Measurements from ENCODE around the gene ACAT2. TPM values are rescaled to one million over a fixed set of nuclear protein-coding genes. Genes with fewer than 3 reads are reported as not detected.
"Not testable (repeated sequence)": the region's sequence is repeated elsewhere in the genome, so short reads cannot be mapped to it uniquely, and the experiment has no call there.

The ACAT2 gene
- polyA plus RNA-seq, 10 donors = 13.1 to 32.0 (median 19.0) TPM

GRCh38 chr6:159728531-159728964, 33.3 kb upstream of the ACAT2 start:
- peak in 2 of 3 donors; percentile 8 to 38 for DNase-seq

- DNase-seq = peak in 2 of 3 donors; percentile 4 to 29
Observed at GRCh38 chr6:159729598-159730331, 32.1 kb upstream of the ACAT2 start.

DNA sequence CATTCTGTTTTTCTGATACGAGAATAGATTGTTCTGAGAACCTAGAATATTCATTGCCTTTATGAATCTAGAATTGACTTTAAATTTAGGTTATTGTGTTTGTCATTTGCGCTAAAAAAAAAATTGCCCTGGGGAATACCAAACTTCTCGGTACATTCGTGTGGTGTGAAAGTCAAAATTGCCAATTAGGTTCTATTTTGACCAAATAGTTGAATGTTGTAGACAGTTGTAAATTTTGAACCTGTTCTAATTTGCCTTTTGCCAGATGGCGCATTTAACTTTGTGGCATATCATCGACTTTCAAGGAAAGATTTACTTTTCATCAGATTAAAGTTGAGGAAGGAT, 31.5 kb upstream of the ACAT2 start:
- DNase-seq = no peak

DNA sequence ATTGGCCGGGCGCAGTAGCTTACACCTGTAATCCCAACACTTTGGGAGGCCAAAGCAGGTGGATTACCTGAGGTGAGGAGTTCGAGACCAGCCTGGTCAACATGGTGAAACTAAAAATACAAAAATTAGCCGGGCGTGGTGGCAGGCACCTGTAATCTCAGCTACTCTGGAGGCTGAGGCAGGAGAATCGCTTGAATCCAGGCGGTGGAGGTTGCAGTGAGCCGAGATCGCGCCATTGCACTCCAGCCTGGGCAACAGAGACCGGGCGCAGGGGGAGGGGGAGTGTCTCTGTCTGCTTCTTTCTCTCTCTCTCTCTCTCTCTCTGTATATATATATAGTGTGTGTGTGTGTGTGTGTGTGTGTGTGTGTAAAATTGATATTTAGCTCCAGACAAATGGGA, 29.3 kb upstream of the ACAT2 start:
- not testable (repeated sequence) for DNase-seq

DNA sequence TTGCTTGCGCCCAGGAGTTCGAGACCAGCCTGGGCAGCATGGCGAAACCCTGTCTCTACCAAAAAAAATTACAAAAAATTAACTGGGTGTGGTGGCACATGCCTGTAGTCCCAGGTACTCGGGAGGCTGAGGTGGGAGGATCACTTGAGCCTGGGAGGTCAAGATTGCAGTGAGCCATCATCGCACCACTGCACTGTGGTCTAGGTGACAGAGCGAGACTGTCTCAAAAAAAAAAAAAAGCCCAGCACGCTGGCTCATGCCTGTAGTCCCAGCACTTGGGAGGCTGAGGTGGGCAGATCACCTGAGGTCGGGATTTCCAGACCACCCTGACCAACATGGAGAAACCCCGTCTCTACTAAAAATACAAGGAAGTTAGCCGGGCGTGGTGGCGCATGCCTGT, 28.4 kb upstream of the ACAT2 start:
- not testable (repeated sequence) for DNase-seq

DNA sequence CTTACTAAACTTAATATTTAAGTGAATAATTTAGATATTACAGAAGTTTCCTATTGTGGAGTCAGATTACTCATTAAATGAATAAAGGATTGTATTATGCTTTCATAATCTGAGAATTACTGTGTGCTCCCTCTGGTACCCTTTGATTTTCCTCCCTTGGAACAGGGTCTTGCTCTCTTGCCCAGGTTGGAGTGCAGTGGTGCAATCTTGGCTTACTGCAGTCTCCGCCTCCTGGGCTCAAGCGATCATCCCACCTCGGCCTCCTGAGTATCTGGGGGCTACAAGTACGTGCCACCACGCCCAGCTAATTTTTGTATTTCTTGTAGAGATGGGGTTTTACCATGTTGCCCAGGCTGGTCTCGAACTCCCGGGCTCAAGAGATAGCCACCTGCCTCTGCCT, 24.9 kb upstream of the ACAT2 start:
- no peak for DNase-seq

GRCh38 chr6:159739341-159739740, 22.5 kb upstream of the ACAT2 start:
- no peak for DNase-seq

DNA sequence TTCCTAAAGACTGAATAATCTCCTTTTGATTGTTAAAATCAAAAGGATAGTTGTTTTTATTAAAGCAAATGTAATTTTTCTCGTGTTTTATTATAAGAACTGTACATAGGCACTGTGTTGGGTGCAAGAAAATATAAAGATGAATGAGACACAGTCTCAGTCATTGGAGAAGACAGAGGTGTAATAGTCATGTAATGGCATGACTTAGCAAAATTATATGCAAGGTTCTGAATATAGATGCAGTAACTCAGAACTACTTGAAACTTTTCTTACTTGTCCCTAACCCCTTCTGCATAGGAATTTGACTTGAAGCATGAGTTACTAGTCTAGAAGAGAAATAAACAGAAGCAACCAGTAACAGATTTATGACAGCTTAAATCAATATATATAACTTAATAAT, 19.7 kb upstream of the ACAT2 start:
- no peak for DNase-seq

GRCh38 chr6:159745081-159745480, 16.8 kb upstream of the ACAT2 start:
- DNase-seq = no peak

GRCh38 chr6:159746759-159747158, 15.1 kb upstream of the ACAT2 start:
- DNase-seq = no peak

DNA sequence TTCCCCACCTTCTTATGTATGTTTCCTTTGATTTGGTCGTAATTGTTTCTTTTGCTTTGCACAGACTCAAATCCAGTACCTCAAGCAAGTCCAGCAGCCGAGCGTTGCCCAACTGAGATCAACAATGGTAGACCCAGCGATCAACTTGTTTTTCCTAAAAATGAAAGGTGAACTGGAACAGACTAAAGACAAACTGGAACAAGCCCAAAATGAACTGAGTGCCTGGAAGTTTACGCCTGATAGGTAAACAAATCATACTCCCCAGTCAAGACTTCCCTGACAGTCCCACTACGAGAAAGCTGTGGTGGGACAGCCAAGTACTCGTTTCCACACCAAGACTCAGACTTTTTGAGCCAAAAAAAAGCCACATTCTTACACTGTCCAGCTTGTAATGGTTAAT, 13.7 kb upstream of the ACAT2 start:
- not testable (repeated sequence) for DNase-seq

DNA sequence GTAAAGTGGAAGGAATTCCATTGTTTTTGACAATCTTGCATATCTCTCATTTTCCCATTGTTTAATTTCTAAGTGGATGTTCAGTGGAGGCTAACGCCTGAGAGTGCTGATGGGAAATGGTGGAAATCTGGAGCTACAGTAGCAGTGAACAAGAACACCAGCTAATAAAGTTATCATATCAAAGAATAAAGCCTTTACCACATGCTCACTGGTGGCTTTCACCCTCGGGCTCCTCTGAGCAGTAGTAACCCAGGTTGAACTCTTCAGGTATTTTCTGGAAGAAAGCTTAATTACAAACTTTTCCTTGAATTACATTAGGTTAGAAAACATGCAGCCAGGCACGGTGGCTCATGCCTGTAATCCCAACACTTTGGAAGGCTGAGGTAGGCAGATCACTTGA, 10.4 kb upstream of the ACAT2 start:
- no peak for DNase-seq

- no peak for DNase-seq
Observed at GRCh38 chr6:159753081-159753872, 8.6 kb upstream of the ACAT2 start.

- DNase-seq = no peak
Observed at GRCh38 chr6:159754401-159754800, 7.4 kb upstream of the ACAT2 start.

- DNase-seq = peak; percentile 9 to 16 (median 15)
Observed at GRCh38 chr6:159754959-159755914, 6.6 kb upstream of the ACAT2 start.

DNA sequence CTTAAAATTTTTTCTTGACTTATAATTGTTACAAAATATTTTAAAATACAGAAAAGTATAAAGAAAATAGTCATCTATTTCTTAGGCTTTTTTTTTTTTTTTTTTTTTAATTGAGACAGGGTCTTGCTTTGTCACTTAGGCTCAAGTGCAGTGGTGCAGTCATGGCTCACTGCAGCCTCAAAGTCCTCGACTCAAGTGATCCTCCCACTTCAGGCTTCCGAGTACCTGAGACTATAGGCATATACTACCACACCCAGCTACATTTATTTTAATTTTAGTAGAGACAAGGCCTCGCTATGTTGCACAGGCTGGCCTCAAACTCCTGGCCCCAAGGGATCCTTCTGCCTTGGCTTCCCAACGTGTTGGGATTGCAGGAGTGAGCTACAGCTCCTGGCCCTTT, 5.3 kb upstream of the ACAT2 start:
- DNase-seq = no peak

DNA sequence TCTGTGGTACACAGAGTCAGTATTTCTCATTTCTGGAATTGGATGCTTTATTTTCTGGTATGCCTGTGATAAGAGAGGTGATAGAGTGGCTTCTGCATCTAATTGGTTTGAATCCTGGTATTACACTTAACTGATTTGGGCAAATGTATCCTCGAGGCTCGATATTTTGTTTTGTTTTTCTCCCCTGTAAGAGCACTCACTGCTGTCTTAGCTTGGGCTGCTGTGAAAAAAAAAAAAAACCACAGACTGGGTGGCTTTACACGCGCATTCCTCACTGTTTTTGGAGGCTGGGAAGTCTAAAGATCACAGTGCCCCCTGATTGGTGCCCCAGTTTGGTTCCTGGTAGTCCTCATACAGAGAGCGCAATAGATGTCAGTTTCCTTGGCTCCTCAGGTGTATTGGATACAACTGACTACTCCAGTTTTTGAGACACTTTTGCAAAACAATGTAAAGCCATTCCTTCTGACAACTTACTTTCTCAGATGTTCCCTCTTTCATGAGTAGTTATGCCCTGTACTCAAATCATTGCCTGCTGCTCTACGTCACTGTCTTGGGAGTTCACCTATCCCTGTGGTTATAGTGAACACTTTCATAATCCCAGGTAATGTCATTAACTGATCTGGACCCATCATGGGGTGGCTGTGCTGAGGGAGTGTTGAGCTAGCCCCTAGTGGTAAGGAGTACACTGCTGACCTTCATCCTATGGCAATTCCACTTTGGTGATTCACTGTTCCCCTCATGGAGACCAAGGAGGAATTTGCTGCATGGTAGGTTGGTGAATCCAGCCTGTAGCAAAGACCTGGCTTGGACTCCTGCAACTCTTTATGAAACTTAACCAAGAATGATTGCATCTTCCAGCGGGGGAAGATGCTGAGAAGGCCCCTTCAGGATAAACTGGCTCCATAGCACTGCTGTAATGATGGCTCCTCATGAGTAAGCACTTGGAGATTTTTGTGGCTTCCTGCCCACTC, 3.5 kb upstream of the ACAT2 start:
- DNase-seq = peak in 1 of 3 donors; percentile 74

- no peak for DNase-seq
Observed at GRCh38 chr6:159759645-159760044, 2.2 kb upstream of the ACAT2 start.

DNA sequence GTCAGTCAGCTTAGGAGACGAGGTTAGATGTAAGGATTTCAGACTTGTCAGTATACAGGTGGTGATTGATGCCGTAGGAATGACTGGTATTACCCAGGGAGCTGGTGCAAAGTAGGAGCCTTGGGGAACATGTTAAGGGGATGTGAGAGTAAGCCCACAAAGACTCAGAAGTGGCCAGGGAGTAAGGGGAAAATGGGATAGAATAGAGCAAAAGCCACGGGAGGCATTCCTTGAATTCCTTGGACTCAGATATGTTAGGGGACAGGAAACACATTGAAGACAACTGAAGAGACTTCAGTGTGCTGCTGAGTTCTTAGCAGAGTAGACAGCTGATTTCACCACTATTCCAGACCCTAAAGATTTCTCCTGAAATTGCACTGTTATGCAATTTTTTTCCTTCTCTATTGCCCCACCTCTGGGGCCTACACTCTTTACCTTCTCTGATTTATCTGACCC, 1.2 kb upstream of the ACAT2 start:
- peak in 2 of 3 donors; percentile 11 to 79 for DNase-seq

DNA sequence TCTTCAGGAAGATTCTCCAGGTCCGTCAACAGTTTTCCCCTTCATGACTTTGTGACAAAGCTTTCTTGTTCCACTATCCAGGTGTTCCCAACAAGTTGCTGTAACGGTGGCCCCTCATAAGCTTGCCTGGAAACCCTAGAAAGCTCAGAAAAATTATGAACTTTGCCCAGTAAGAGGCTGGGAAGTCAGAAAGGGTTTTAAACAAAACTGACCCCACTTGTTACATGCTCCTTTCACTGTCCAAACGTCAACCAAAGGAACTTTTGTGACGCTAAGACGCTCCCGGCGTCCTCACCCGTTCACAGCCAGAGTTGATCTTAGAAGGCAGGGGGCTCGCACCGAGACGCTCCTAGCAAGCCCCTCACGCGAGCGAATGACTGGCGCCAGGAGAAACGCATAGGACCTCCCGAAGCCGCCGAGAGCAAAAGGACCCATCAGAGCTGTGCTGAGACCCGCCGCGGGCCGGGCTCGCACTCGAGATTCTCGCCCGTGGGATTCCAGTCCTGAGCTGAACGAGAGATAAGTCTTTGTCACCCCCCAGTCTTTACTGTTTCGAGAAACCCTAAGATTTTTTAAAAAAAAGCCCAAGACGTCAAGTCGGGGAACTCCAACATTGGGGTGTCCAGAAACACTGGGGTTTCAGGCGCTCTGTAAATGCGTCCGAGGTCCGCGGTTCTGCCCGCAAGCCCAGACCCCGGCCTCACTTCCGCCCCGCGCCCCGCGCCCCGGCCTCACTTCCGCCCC, 544 bp upstream of the ACAT2 start:
- peak in 1 of 3 donors; percentile 4 for DNase-seq
